HG02884 (cell line): Measurements from ENCODE around the gene DPF3.

Source experiments
- ATAC-seq: cut with Tn5 transposase; IDR thresholded peaks from one replicate; pipeline ENCODE4 v1.9.1; 2021; ENCODE audit warnings: mild to moderate bottlenecking, moderate library complexity; ENCODE audit not compliant: unreplicated experiment

Gene DPF3

DNA sequence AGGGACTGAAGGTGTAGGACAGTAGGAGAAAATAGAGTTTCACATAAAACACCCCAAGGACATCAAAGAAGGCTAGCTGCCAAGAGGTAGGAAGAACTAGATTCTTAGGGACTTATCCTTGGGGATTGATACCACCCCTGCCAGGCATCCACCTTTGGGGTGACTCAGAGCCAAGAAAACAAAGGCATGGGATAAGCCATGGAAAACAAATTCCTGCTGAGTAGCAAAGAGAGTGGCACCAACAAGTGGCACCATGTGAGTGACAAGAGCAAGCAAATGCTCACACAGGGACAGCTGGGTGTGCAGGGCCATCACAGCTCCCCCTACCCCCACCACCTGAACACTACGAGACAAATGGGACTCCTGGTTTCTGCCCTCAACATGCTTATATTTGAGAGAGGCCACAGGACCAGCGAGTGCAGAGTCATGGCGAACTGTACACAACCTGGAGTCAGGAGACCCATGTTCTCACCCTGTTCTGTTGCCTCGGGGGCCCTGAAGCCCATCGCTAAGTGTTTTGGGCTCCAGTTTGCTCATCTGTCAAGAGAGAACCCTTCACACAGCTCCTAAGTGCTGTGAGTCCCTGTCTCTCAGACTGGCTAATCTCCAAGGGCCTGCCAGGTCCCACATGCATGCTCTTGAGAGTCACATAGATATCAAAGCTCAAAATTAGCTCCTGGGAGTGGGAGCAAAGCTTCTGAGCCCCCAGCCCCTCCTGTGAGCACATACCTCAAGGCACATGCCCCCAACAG, 91.9 kb downstream of the DPF3 start:
- ATAC-seq = no peak

DNA sequence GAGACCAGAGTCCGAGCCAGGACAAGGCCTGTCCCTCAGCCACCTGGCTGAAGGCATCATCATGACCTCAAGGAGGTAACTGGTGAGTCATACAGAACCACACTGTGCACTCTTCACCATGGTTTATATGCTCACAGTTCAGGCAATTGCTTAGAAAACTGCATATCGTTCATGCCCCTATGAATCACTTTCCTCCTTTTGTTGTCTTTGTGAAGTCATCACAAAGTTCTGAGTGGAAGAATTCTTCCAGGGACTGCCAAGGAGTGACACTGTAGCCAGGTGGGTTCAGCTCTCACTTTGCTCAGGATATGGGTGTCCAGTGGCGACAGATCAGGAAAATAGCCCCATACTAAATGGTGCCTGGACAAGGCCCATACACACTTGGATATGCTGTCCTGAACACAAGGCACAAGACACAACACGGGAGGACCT, 92.5 kb downstream of the DPF3 start:
- no peak for ATAC-seq

DNA sequence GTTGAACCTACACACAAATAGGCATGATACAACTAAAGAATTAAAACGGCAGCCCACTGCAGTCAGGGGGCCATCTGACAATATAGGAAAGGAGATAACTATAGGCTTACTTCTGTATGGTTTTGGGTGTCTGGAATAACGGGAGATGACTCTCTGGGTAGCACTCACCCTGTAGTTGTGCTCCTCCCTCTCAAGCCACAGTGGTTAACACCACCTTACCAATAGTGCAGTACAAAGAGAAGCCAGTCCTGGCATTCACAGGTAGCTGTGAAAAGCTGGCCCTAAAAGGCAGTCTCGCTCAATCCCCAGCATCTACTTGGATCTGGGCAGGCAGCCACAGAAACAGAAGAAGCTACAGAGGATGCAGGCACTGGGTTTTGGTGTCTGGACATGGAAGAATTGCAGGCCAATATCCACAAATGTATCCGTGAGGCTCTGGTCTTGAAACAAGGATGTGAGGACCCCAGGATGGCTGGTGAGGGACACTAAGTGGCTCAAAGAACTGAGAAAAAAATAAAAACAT, 93.0 kb downstream of the DPF3 start:
- no peak for ATAC-seq

DNA sequence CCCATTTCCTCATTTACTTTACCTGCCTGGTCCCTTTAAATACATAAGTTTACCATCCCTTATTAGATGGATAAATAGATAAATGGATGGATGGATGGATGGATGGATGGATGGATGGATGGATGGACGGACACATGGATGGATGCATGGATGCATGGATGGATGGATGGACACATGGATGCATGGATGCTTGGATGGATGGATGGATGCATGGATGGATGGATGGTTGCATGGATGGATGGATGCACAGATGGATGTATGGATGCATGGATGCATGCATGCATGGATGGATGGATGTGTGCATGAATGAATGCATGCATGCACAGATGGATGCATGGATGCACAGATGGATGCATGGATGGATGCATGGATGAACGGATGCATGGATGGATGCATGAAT, 93.6 kb downstream of the DPF3 start:
- ATAC-seq = no peak

DNA sequence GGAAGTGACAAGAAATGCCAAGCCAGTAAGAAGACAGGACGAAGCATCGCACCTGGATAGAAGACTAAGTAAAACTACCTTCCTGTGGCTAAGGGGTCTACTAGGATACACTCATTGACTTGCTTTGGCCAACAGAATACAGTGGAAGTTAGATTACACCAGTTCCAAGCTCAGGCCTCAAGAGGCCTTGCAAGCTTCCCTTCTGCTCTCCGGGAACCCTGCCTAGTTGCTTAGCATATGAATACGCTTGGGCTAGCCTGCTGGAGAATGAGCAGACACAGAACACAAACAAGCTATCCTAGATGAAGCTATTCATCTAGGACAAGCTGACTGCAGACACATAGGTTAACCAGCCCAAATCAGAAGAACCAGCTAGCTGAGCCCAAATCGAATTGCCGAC, 97.0 kb downstream of the DPF3 start:
- ATAC-seq = no peak

DNA sequence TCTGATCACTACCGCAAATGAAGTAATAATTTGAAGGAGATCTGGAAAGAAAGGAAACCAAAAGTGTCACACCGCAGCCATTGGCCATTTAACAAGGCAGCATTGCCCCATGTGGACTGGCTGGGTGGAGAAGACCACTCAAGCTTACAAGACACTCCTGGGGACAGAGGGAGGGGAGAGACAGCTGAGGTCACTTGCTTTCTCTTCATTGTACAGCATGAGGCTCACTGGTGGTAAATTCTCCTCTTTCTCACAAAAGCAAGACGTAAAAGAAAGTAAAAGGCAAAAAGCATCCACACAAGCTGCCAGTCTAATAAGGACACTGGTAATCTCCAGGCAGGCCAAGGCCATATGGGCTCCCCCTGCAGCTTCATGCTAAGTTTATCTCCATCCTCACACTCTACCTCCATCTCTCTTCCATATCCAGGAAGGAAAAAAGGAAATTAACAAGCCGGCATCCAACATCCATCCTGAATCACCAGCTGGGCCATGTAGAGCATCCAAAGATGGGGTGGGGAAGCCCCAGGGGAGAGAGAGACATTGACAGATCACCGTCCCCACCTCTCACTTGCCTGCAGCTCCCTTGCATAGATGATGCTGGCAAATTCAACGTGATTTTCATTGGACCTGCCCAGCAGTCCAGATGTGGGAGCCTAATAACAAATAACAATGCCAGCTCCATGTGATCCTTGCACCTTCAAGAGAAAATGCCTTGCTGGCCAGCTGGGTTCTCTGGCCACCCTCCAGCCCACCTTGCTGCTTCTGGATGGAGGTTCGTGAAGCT, 100.6 kb downstream of the DPF3 start:
- ATAC-seq = no peak

DNA sequence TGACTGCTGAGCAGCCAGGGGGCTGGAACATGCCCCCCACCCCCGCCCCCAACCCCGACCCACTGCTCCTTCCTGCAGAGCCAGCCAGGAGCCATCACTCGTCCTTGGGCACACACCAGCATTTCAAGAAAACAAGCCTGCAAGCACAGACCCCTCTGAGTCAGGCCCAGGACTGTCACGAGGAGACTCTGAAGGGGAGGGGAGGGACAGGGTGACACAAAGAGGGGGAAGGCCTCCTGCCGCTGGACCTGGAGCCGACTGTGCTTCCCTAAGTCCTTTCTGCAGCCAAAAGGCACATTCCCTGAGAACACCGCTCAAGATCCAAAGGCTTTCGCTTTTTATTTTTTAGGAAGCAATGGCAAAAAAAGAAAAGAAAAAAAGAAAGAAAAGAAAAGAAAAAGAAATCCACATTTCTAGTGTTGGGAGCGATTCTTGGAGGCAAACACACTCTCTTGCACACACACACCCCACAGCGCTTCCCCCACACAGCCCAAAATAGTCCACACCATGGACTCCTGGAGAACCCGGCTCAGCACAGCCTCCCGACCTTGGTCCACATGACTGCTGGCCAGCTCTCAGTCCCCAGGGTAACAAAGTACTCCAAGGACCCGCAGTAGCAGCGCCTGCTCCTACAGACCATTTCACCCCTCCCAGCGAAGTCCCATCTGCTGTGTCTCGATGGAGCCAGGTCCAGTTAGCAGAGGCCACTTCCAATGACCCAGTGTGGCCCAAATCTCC, 101.7 kb downstream of the DPF3 start:
- no peak for ATAC-seq

DNA sequence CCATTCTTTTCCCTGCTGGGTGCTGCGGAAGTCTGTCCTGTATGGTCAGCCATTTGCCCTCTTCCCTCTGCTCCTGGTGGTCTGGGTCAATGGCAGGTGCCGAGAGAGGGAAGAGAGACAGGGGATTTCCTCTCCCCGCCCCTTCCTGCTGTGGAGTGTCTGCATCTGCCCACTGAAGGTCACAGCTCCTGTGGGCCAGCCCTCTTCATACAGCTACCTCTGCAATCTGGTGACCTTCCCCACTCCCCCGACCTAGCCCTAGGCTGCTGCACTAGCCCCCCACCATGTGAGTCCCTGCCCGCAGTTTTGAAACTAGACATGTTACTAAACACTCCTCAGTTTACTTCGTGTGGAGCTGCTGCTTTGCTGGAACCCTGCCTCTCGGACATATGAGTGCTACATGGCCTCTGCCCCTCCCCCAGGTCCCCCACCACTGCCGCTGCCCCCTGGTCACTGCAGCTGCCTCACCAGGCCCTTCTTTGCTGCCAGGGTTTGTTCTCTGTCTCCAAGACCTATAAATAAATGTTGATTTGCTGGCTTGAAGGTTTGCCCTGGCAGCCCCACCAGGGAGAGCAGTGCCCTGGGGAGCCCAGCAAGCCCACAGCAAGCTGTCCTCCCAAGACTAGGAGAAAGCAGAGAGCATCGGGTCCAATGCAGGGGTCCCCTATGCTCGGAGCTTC, 102.9 kb downstream of the DPF3 start:
- ATAC-seq = no peak

DNA sequence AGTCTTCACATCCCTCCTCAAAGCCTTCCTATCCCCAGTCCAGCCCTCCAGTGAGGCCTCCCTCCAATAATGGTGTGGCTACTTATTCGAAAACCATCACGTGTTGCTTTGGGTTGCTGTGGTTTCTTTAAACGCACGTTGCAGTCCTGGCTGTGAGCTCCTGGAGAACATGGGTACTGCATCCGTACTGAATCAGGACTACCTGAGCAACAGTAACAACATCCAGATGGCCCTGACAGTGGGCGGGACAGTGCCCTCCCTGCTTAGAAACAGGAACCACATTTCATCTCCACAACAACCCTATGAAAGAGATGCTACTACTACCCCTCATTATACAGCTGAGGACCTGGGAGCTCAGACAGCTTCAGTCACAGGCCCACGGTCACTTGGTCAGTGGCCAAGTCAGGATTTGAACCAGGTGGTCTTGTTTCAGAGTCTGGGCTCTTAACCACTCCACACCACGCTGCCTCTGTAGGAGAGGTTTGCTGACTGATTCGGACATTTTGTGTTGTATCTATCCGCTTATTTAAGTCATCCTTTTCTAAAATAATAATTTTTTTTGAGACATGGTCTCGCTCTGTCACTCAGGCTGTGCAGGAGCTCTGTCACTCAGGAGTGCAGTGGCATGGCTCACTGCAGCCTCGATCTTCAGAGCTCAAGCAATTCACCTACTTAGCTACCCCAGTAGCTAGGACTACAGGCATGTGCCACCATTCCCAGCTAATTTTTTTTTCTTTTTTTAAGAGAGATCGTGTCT, 104.8 kb downstream of the DPF3 start:
- ATAC-seq = no peak

DNA sequence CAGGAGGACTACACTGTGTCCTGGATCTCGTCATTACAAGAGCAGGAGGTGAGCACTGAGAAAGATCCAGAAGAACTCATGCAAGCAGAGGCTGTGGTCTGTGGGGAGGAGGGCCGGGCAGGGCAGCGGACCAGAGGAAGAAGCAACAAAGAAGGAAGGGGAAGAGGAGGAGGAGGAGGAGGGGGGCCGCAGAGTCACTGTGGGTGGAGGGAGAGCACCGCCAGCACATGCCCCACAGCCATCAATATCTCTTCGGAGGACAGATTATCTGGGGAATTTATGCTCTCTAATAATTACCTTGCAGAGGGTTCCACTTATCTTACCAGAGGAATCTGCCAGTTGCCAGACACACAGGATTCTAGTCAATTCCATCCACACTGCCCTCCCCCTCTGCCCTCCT, 105.6 kb downstream of the DPF3 start:
- no peak for ATAC-seq

DNA sequence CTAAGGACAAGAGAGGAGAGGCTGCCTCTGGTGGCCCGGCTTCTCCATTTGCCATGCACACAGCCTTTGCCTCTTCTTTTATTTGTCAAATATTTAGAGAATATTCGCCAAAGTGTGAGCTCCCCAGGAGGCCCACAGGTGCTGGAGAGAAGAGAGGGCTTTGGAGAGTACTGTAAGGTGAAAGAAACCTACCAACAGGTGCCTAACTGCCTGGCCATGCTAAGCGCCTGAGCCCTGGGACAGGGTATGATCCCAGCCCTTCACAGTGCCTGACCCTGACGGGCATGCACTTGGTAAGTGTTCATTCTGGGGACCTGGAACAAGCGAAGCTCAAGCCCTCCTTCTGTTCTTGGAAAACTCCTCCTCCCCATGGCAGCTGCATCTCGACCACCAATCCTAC, 106.1 kb downstream of the DPF3 start:
- ATAC-seq = no peak

DNA sequence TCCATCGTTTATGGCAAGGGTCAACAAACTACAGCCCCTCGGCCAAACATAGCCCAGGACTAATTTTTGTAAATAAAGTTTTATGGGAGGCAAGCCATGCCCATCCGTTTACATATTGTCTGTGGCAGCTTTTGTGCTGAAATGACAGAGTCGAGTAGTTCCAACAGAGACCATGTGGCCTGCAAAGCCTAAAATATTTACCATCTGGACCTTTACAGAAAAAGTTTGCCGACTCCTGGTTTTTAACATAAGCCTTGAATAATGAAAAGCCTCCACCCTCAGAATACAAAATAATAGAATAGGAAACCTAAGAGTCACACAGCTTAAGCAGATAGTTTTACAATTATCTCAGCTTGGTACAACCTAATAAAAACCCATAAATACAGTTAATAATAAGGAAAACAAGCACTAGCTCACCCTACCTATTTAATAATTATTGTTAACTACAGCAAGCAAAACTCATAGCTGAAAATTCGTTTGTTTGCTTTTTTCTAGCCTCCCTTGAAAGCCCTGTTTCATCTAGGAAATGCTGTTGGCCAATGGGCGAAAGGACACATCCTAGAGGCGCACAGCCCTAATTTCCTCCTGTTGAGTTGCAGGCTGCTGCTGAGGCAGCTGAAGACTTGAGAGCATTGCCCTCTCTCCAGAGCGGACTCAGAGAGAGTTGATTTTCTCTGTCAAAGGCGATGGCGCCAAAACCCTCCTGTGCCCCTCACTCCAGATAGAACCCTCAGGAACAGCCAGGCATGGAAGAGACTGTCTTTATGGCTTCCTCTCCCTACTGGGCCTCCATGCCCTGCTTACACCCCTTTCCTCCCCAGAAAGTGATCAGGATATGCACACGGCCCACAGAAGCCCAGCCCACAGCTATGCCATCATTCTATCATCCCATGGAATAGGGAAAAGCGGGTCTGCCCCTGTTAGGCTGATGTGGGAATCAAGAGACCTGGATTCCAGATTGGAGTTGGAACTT, 107.2 kb downstream of the DPF3 start:
- no peak for ATAC-seq

DNA sequence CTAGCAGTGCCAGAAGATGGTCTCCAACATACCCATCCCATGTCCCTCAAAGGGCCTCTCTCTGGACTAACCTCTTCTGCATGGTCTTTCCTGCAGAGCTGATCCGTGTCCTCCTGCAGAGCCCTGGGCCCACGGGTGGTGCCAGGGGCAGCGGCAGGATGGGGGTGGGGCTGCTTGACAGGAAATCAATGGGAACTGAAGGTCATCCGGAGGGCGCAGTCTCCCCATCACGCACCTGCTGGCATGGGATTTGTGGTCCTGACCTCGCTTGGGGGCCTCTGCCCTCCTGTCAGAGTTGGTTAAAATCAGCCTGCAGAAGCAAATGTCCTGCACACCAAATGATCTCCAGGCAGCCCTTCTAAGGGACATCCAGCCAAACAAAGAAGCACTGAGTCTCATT, 110.2 kb downstream of the DPF3 start:
- no peak for ATAC-seq

DNA sequence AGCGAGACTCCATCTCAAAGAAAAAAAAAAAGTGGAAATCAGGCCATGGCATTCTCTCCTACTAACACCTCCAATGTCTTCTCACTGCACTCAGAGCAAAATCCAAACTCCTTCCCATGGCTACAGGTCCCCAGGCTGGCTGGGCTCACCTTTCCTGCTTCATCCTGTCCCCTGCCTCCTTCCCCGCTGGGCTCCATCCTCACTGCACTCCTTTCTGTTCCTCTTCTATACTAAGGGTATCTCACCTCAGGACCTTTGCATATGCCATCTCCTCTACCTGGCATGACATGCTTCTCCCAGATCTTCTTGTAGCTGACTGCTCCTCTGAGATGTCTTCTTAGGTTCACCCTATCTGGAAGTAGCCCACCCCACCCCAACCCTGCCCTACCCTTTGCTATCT, 111.1 kb downstream of the DPF3 start:
- no peak for ATAC-seq

DNA sequence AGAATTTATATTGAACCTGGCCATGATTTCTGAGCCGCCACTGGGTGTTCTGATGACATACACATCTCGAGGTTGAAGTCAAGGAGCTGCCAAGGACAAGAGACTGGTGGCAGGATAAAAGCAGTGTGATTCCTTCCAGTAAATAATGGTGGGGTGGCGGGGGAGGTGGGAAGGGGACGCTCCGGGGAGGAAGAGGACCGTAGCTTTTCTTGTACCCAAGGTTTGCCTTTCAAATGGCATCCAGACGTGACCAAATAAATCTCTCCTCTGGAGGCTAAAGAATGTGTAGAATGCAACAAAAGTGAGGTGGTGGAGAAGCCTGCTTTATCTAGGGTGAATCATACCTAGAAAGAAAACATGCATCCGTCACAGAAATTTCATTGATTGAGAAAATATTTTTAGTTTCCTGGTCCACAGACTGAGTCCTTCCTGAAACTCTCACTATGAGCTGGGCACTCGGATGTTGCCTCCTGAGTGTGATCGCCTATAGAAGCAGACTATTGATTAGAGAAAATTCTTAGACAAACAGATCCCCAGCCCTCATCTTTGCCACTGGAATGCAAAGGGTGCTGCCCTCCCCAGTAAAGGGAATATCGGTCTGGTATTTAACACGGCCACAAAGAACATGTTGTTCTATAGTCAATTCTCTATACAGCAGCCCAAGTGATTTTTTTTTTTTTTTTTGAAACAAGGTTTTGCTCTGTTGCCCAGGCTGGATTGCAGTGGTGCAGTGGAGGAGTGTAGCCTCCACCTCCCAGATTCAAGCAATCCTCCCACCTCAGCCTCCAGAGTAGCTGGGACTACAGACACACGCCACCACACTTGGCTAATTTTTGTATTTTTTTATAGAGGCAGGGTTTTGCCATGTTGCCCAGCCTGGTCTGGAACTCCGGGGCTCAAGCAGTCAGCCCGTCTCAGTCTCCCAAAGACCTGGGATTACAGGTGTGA, 112.1 kb downstream of the DPF3 start:
- no peak for ATAC-seq

DNA sequence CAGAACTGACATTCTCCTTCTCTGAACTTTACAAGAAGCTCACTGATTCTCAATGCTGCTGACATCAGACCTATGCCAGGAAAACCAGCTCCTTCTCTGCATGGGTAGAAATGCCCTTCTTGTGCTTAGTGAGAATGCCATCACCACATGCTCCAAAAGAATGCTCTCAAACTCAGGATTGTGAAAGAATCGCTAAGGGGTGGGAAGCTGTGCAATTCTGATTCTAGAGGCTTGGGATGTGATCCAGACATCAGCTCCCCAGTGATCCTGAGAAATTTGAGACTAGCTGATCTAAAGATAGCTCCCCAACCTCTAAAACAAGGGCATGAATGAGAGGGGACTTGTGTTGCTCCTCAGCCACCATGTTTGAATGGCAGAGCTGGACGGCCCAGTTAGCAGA, 113.2 kb downstream of the DPF3 start:
- ATAC-seq = no peak

DNA sequence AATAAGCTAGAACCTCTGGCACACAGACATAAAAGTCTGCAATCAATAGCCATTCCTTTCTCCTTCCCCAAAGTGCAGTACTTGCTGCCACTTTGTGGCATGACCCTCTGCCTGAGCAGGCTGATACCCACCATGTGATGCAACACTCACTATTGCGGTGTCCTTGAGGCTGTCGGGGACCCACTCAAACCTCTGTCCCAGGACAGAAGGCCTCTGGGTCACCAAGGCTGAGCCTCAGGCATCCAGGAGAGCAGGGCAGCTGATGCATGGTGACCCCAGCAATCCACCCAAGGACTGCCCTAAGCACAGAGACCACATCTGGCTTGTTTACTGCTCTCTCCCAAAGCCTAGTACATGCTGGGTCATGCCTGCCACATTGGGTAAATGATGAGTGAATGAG, 114.2 kb downstream of the DPF3 start:
- no peak for ATAC-seq

DNA sequence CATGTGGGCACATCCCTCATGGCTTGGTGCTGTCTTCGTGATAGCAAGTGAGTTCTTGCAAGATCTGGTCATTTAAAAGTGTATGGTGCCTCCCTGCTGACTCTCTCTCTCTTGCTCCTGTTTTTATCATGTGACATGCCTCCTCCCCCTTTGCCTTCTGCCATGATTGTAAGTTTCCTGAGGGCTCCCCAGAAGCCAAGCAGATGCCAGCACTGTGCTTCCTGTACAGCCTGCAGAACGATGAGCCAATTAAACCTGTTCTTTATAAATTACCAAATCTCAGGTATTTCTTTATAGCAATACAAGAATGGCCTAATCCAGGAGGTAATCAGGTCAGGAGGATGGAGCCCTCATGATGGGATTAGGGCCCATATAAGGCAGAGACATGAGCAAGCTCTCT, 116.3 kb downstream of the DPF3 start:
- ATAC-seq = no peak
